H1 (cell line): Measurements from ENCODE around the gene CCDC88A.
"Not testable (repeated sequence)": the region's sequence is repeated elsewhere in the genome, so short reads cannot be mapped to it uniquely, and the experiment has no call there.

Source experiments
- BRCA1 ChIP-seq: IDR thresholded peaks from 2 replicates; pipeline ENCODE4 v1.6.1; 2012; ENCODE audit warnings: low read depth, low read length, improper control_type of control experiment
- FOSL1 ChIP-seq: IDR thresholded peaks from 2 replicates; pipeline ENCODE4 v1.6.1; 2011; ENCODE audit warnings: mild to moderate bottlenecking, low read depth, low read length, moderate library complexity; ENCODE audit not compliant: insufficient read depth
- JUND ChIP-seq: IDR thresholded peaks from 2 replicates; pipeline ENCODE4 v1.6.1; 2011; ENCODE audit warnings: mild to moderate bottlenecking, improper control_type of control experiment, low read length
- POLR2A ChIP-seq, 2 experiments: IDR thresholded peaks; 1 replicate in 1 of 2; 2 replicates in 1 of 2; pipeline ENCODE4 v1.6.1; 2011; ENCODE audit warnings: low read depth in 2 of 2, low read length in 2 of 2, mild to moderate bottlenecking in 2 of 2; ENCODE audit errors: control extremely low read depth in 1 of 2
- POLR2AphosphoS5 ChIP-seq: IDR thresholded peaks from 2 replicates; pipeline ENCODE4 v1.6.1; 2011; ENCODE audit warnings: low read depth, low read length
- SP1 ChIP-seq: IDR thresholded peaks from 2 replicates; pipeline ENCODE4 v1.6.1; 2011; ENCODE audit warnings: low read depth, low read length
- SP2 ChIP-seq: IDR thresholded peaks from 2 replicates; pipeline ENCODE4 v1.6.1; 2012; ENCODE audit warnings: mild to moderate bottlenecking, low read length, inconsistent platforms
- TBP ChIP-seq: IDR thresholded peaks from 2 replicates; pipeline ENCODE4 v1.6.1; 2011; ENCODE audit warnings: low read depth, low read length, improper control_type of control experiment
- YY1 ChIP-seq: IDR thresholded peaks from 2 replicates; pipeline ENCODE4 v1.6.1; 2011; ENCODE audit warnings: low read depth, mild to moderate bottlenecking, low read length
- TF ChIP-seq, protein P1 (sequence below), 3 experiments: IDR thresholded peaks; 1 replicate in 2 of 3; 2 replicates in 1 of 3; pipeline versions ENCODE4 v1.5.1 to v1.6.1; 2011; ENCODE audit warnings: low read length in 3 of 3, mild to moderate bottlenecking in 3 of 3, inconsistent platforms in 2 of 3, low read depth in 1 of 3, moderate library complexity in 1 of 3; ENCODE audit not compliant: insufficient read depth in 1 of 3; ENCODE audit errors: control extremely low read depth in 1 of 3
- TF ChIP-seq, protein P2 (sequence below): IDR thresholded peaks from 2 replicates; pipeline ENCODE4 v1.6.1; 2012; ENCODE audit warnings: inconsistent platforms

DNA sequence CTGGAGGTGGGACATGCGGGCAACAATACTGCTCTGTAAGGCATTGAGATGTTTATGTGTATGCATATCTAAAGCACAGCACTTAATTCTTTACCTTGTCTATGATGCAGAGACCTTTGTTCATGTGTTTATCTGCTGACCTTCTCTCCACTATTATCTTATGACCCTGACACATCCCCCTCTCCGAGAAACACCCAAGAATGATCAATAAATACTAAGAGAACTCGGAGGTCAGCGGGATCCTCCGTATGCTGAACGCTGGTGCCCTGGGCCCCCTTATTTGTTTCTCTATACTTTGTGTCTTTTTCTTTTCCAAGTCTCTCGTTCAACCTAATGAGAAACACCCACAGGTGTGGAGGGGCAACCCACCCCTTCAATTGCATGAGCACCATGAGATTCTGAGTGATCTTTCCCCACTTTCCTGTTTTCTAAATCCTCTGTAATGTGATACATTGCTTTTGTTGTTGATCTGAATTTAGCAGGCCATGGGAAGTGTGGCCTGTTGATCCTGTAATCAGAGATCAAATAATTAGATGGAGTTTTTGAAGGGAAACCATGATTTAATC, 139.7 kb downstream of the CCDC88A start:
- not testable (repeated sequence) for TF ChIP-seq SP2, JUND, YY1, FOSL1, POLR2AphosphoS5, TBP, BRCA1
- TF ChIP-seq, protein P1, sequence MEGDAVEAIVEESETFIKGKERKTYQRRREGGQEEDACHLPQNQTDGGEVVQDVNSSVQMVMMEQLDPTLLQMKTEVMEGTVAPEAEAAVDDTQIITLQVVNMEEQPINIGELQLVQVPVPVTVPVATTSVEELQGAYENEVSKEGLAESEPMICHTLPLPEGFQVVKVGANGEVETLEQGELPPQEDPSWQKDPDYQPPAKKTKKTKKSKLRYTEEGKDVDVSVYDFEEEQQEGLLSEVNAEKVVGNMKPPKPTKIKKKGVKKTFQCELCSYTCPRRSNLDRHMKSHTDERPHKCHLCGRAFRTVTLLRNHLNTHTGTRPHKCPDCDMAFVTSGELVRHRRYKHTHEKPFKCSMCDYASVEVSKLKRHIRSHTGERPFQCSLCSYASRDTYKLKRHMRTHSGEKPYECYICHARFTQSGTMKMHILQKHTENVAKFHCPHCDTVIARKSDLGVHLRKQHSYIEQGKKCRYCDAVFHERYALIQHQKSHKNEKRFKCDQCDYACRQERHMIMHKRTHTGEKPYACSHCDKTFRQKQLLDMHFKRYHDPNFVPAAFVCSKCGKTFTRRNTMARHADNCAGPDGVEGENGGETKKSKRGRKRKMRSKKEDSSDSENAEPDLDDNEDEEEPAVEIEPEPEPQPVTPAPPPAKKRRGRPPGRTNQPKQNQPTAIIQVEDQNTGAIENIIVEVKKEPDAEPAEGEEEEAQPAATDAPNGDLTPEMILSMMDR (IDR thresholded peaks at IDR 0.05; ENCODE audit: control extremely low read depth in 1 of 3, insufficient read depth in 1 of 3, low read depth in 1 of 3, low read length in 3 of 3) = not testable (repeated sequence)
- TF ChIP-seq POLR2A (IDR thresholded peaks at IDR 0.05; ENCODE audit: control extremely low read depth in 1 of 2, low read depth in 2 of 2, low read length in 2 of 2) = peak in 1 of 2 experiments; percentile 71; a peak in 2 of 3 replicates
- 0 out of 2 replicates have a peak, but pooled peaks have one; percentile 8 for TF ChIP-seq SP1
- TF ChIP-seq, protein P2, sequence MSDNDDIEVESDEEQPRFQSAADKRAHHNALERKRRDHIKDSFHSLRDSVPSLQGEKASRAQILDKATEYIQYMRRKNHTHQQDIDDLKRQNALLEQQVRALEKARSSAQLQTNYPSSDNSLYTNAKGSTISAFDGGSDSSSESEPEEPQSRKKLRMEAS = not testable (repeated sequence)
